GM12864 (cell line): ENCODE data around the gene IGBP1.
"Not testable (repeated sequence)": the region's sequence is repeated elsewhere in the genome, so short reads cannot be mapped to it uniquely, and the experiment has no call there.

Experiments
- DNase-seq: peaks from one replicate; pipeline ENCODE4 v3.0.0-alpha.2; 2011; ENCODE audit warnings: low read depth
- H3K4me3 ChIP-seq: 2 replicates; pipeline ENCODE4 v1.5.1; 2011; ENCODE audit warnings: mild to moderate bottlenecking, low read depth, low read length, control low read depth
- TF ChIP-seq, protein P1 (sequence below): IDR thresholded peaks from 2 replicates; pipeline ENCODE4 v1.5.1; 2011; ENCODE audit warnings: low read depth, mild to moderate bottlenecking, moderate library complexity, low read length, control low read depth, inconsistent platforms; ENCODE audit errors: missing control alignments

The IGBP1 gene

DNA sequence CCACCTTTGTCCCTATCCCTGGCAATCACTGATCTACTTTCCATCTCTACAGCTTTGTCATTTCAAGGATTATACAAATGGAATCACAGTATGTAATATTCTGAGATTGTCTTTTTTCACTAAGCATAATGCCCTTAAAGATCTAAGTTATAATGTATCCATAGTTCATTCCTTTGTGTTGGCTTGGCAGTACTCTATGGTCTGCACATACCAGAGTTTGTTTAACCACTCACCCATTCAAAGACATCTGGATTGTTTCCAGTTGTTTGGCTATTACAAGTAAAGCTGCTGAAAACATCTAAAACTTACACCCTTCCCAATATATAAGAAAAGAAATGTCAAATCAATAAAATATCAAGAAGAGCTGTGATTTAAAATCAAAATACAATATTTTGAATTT lies 75.2 kb downstream of the IGBP1 start:
- TF ChIP-seq, protein P1, sequence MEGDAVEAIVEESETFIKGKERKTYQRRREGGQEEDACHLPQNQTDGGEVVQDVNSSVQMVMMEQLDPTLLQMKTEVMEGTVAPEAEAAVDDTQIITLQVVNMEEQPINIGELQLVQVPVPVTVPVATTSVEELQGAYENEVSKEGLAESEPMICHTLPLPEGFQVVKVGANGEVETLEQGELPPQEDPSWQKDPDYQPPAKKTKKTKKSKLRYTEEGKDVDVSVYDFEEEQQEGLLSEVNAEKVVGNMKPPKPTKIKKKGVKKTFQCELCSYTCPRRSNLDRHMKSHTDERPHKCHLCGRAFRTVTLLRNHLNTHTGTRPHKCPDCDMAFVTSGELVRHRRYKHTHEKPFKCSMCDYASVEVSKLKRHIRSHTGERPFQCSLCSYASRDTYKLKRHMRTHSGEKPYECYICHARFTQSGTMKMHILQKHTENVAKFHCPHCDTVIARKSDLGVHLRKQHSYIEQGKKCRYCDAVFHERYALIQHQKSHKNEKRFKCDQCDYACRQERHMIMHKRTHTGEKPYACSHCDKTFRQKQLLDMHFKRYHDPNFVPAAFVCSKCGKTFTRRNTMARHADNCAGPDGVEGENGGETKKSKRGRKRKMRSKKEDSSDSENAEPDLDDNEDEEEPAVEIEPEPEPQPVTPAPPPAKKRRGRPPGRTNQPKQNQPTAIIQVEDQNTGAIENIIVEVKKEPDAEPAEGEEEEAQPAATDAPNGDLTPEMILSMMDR: no peak
- no peak for DNase-seq
- no peak overlapping the region for H3K4me3 ChIP-seq

DNA sequence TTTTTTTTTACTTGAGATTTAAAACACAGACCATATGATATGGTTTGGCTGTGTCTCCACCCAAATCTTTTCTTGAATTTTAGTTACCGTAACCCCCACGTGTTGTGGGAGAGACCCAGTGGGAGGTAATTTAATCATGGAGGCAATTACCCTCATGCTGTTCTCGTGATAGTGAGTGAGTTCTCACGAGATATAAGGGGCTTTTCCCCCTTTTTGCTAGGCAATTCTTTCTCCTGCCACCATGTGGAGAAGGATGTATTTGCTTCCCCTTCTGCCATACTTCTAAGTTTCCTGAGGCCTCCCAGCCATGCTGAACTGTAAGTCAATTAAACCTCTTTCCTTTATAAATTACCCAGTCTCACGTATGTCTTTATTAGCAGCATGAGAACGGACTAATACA lies 76.3 kb downstream of the IGBP1 start:
- not testable (repeated sequence) for H3K4me3 ChIP-seq, DNase-seq
